DMS153 treated with DMSO at 0.1 percent for 48 hours (cell line): Measurements from ENCODE around the gene OSBPL3.
A peak's percentile ranks its signal among the peaks of the same experiment; 100 is the strongest.
"Not testable (repeated sequence)": the region's sequence is repeated elsewhere in the genome, so short reads cannot be mapped to it uniquely, and the experiment has no call there.

Experiments used
- DNase-seq: peaks from one replicate; lab custom pipeline; 2025; ENCODE audit not compliant: unreplicated experiment; lab: John Stamatoyannopoulos, UW

Gene OSBPL3

GRCh38 chr7:24922099-24922773, 57.7 kb downstream of the OSBPL3 start:
- DNase-seq, result no peak

- DNase-seq, result peak; percentile 43
These were observed 58.7 kb downstream of the OSBPL3 start for GRCh38 chr7:24921362-24921679.

GRCh38 chr7:24920451-24921361, 59.3 kb downstream of the OSBPL3 start:
- DNase-seq, result no peak

GRCh38 chr7:24917510-24918239, 62.3 kb downstream of the OSBPL3 start:
- DNase-seq, result no peak

- DNase-seq, result no peak
These were observed 63.4 kb downstream of the OSBPL3 start for GRCh38 chr7:24916463-24917040.

- no peak for DNase-seq
These were observed 65.5 kb downstream of the OSBPL3 start for GRCh38 chr7:24914465-24914859.

- no peak for DNase-seq
These were observed 66.0 kb downstream of the OSBPL3 start for GRCh38 chr7:24913801-24914464.

GRCh38 chr7:24912874-24913514, 67.0 kb downstream of the OSBPL3 start:
- DNase-seq, result no peak

- DNase-seq, result no peak
These were observed 67.6 kb downstream of the OSBPL3 start for GRCh38 chr7:24912424-24912823.

- no peak for DNase-seq
These were observed 68.8 kb downstream of the OSBPL3 start for GRCh38 chr7:24911213-24911603.

- no peak for DNase-seq
These were observed 69.3 kb downstream of the OSBPL3 start for GRCh38 chr7:24910551-24911212.

GRCh38 chr7:24908727-24909126, 71.3 kb downstream of the OSBPL3 start:
- no peak for DNase-seq

GRCh38 chr7:24908166-24908565, 71.8 kb downstream of the OSBPL3 start:
- no peak for DNase-seq

GRCh38 chr7:24907311-24907886, 72.6 kb downstream of the OSBPL3 start:
- DNase-seq, result no peak

GRCh38 chr7:24905996-24906770, 73.8 kb downstream of the OSBPL3 start:
- no peak for DNase-seq

GRCh38 chr7:24903992-24904391, 76.0 kb downstream of the OSBPL3 start:
- DNase-seq, result not testable (repeated sequence)

GRCh38 chr7:24903559-24903958, 76.4 kb downstream of the OSBPL3 start:
- DNase-seq, result no peak

- DNase-seq, result no peak
These were observed 77.0 kb downstream of the OSBPL3 start for GRCh38 chr7:24902931-24903330.

GRCh38 chr7:24902276-24902675, 77.7 kb downstream of the OSBPL3 start:
- DNase-seq, result no peak
